ENCODE measurements around the gene CRELD1. TPM values are rescaled to one million over a fixed set of nuclear protein-coding genes. Genes with fewer than 3 reads are reported as not detected.
A peak's percentile ranks its signal among the peaks of the same experiment; 100 is the strongest.

The CRELD1 gene
- polyA plus RNA-seq, 3 donors = 50.6 to 72.2 (median 54.2) TPM

GRCh38 chr3:9947025-9947995, 13.7 kb downstream of the CRELD1 start:
- peak in 8 of 11 donors; percentile 15 to 57 (median 47) for DNase-seq (ENCODE audit: extremely low read depth in 1 of 11, low read depth in 9 of 11, low spot score in 4 of 11)

- DNase-seq (ENCODE audit: extremely low read depth in 1 of 11, low read depth in 9 of 11, low spot score in 4 of 11) = no peak
Measured at GRCh38 chr3:9948586-9948985, 15.0 kb downstream of the CRELD1 start.

- DNase-seq (ENCODE audit: extremely low read depth in 1 of 11, low read depth in 9 of 11, low spot score in 4 of 11) = no peak
Measured at GRCh38 chr3:9949115-9949514, 15.5 kb downstream of the CRELD1 start.

- no peak for DNase-seq (ENCODE audit: extremely low read depth in 1 of 11, low read depth in 9 of 11, low spot score in 4 of 11)
Measured at GRCh38 chr3:9949626-9950025, 16.0 kb downstream of the CRELD1 start.

- no peak for DNase-seq (ENCODE audit: extremely low read depth in 1 of 11, low read depth in 9 of 11, low spot score in 4 of 11)
Measured at GRCh38 chr3:9951126-9951525, 17.5 kb downstream of the CRELD1 start.

GRCh38 chr3:9951598-9951961, 17.9 kb downstream of the CRELD1 start:
- no peak for DNase-seq (ENCODE audit: extremely low read depth in 1 of 11, low read depth in 9 of 11, low spot score in 4 of 11)

GRCh38 chr3:9951962-9952805, 18.6 kb downstream of the CRELD1 start, which contains the start of gene PRRT3:
TSS of gene PRRT3 (minus strand) at chr3:9952408. CDS start at chr3:9950115, 2,293 bp downstream.
- peak in 7 of 11 donors; percentile 9 to 44 (median 25) for DNase-seq (ENCODE audit: extremely low read depth in 1 of 11, low read depth in 9 of 11, low spot score in 4 of 11)

- DNase-seq (ENCODE audit: extremely low read depth in 1 of 11, low read depth in 9 of 11, low spot score in 4 of 11) = peak in 7 of 11 donors; percentile 13 to 54 (median 34)
Measured at GRCh38 chr3:9955067-9955502, 21.5 kb downstream of the CRELD1 start.

GRCh38 chr3:9955611-9956352, 22.1 kb downstream of the CRELD1 start:
- no peak for DNase-seq (ENCODE audit: extremely low read depth in 1 of 11, low read depth in 9 of 11, low spot score in 4 of 11)

GRCh38 chr3:9957214-9957613, 23.6 kb downstream of the CRELD1 start:
- no peak for DNase-seq (ENCODE audit: extremely low read depth in 1 of 11, low read depth in 9 of 11, low spot score in 4 of 11)

GRCh38 chr3:9965200-9965875, 31.7 kb downstream of the CRELD1 start:
- DNase-seq (ENCODE audit: extremely low read depth in 1 of 11, low read depth in 9 of 11, low spot score in 4 of 11) = no peak

- no peak for DNase-seq (ENCODE audit: extremely low read depth in 1 of 11, low read depth in 9 of 11, low spot score in 4 of 11)
Measured at GRCh38 chr3:9966841-9967240, 33.2 kb downstream of the CRELD1 start.

GRCh38 chr3:9969632-9970019, 36.0 kb downstream of the CRELD1 start:
- no peak for DNase-seq (ENCODE audit: extremely low read depth in 1 of 11, low read depth in 9 of 11, low spot score in 4 of 11)

GRCh38 chr3:9970020-9970652, 36.5 kb downstream of the CRELD1 start:
- DNase-seq (ENCODE audit: extremely low read depth in 1 of 11, low read depth in 9 of 11, low spot score in 4 of 11) = no peak

GRCh38 chr3:9976721-9977709, 43.4 kb downstream of the CRELD1 start:
- no peak for DNase-seq (ENCODE audit: extremely low read depth in 1 of 11, low read depth in 9 of 11, low spot score in 4 of 11)

- DNase-seq (ENCODE audit: extremely low read depth in 1 of 11, low read depth in 9 of 11, low spot score in 4 of 11) = no peak
Measured at GRCh38 chr3:9978710-9979305, 45.2 kb downstream of the CRELD1 start.

GRCh38 chr3:9980251-9980650, 46.6 kb downstream of the CRELD1 start:
- DNase-seq (ENCODE audit: extremely low read depth in 1 of 11, low read depth in 9 of 11, low spot score in 4 of 11) = no peak
